Endodermal cell (in vitro differentiated cells): Measurements from ENCODE around the gene PEX7. TPM values are rescaled to one million over a fixed set of nuclear protein-coding genes. Genes with fewer than 3 reads are reported as not detected.

ENCODE experiments used
- DNase-seq: peaks from one replicate; pipeline ENCODE4 v3.0.0-alpha.2; 2017
- H3K27ac ChIP-seq: 2 replicates; pipeline ENCODE4 v1.5.1; 2013; ENCODE audit warnings: mild to moderate bottlenecking, low read depth, low read length, moderate library complexity
- H3K27me3 ChIP-seq: 2 replicates; pipeline ENCODE4 v1.6.1; 2013; ENCODE audit warnings: mild to moderate bottlenecking, low read length, moderate library complexity; ENCODE audit not compliant: insufficient read depth, control insufficient read depth, poor library complexity, severe bottlenecking
- H3K36me3 ChIP-seq: 2 replicates; pipeline ENCODE4 v1.7.0; 2013; ENCODE audit warnings: mild to moderate bottlenecking, low read length, moderate library complexity; ENCODE audit not compliant: control insufficient read depth, insufficient read depth
- H3K4me1 ChIP-seq: one replicate; pipeline ENCODE4 v1.7.0; 2013; ENCODE audit warnings: low read length; ENCODE audit not compliant: control insufficient read depth, insufficient read depth
- H3K4me3 ChIP-seq: 2 replicates; pipeline ENCODE4 v1.5.1; 2013; ENCODE audit warnings: mild to moderate bottlenecking, low read length, moderate library complexity
- H3K9ac ChIP-seq: 2 replicates; pipeline ENCODE4 v1.6.1; 2013; ENCODE audit warnings: mild to moderate bottlenecking, low read length, moderate library complexity; ENCODE audit not compliant: poor library complexity, severe bottlenecking; ENCODE audit errors: extremely low read depth
- H3K9me3 ChIP-seq: 2 replicates; pipeline ENCODE4 v1.6.1; 2013; ENCODE audit warnings: mild to moderate bottlenecking, low read length, moderate library complexity; ENCODE audit not compliant: control insufficient read depth
- H3K27ac Mint-ChIP-seq: 2 replicates; pipeline ENCODE4 v1.8.0; 2020; ENCODE audit warnings: mixed read lengths
- H3K27me3 Mint-ChIP-seq: 2 replicates; pipeline ENCODE4 v1.8.0; 2021; ENCODE audit warnings: mild to moderate bottlenecking, mixed read lengths; ENCODE audit not compliant: insufficient read depth
- H3K36me3 Mint-ChIP-seq: 2 replicates; pipeline ENCODE4 v1.8.0; 2020; ENCODE audit warnings: low read depth, mixed read lengths
- H3K4me1 Mint-ChIP-seq: 2 replicates; pipeline ENCODE4 v1.8.0; 2020; ENCODE audit warnings: mixed read lengths
- H3K4me3 Mint-ChIP-seq: 2 replicates; pipeline ENCODE4 v1.8.0; 2020; ENCODE audit warnings: mild to moderate bottlenecking, moderate library complexity, mixed read lengths
- H3K9me3 Mint-ChIP-seq: 2 replicates; pipeline ENCODE4 v1.8.0; 2020; ENCODE audit warnings: mild to moderate bottlenecking, mixed read lengths
- CTCF ChIP-seq: fragments of 200-600 bp; sonication (generic); conservative IDR thresholded peaks from 2 replicates; pipeline ENCODE4 v1.5.0; 2021; ENCODE audit warnings: antibody characterized with exemption, mild to moderate bottlenecking
- WGBS, 2 experiments: methylation state at CpG; one replicate each; pipeline versions ENCODE4 v1.1.5 to v1.1.7; 2013; ENCODE audit warnings: missing lambda C conversion rate in 2 of 2, mixed read lengths in 1 of 2; ENCODE audit not compliant: insufficient coverage in 1 of 2, insufficient read length in 1 of 2; 5-methylcytosine and 5-hydroxymethylcytosine counted together
- total RNA-seq, 2 donors: library from RNA; stranded (reverse); fragmentation: NEBNext Ultra II Directional in 1 of 2; extraction: Animal tissue kit (Norgen Biotek cat#: 25700) in 1 of 2; gene quantifications; 2 replicates in 1 of 2; 3 replicates in 1 of 2; pipeline ENCODE4 v1.2.1, GENCODE V29; 2021

PEX7 gene
- total RNA-seq, 2 donors from 2014 or later: 11.2 to 11.6 TPM

- WGBS, 2 experiments: 92 to 93% methylated on average over 4 of the region's 4 CpGs
- no peaks in the 10 kb centered on the region for H3K4me1 Mint-ChIP-seq
- no peaks in the 10 kb centered on the region for H3K27me3 Mint-ChIP-seq
- Histone ChIP-seq H3K27me3 (no peaks in the 10 kb centered on the region), H3K36me3 (no peaks in the 10 kb centered on the region), H3K9me3 (no peaks in the 10 kb centered on the region), H3K4me1 (no peaks in the 10 kb centered on the region), H3K27ac (no peak overlapping the region), H3K4me3 (no peak overlapping the region), H3K9ac (no peak overlapping the region)
- H3K36me3 Mint-ChIP-seq: no peaks in the 10 kb centered on the region
- no peak for DNase-seq
- no peak for TF ChIP-seq CTCF
- no peak overlapping the region for H3K4me3 Mint-ChIP-seq
- H3K9me3 Mint-ChIP-seq: no peaks in the 10 kb centered on the region
- no peak overlapping the region for H3K27ac Mint-ChIP-seq
Observed at GRCh38 chr6:136864676-136865075, 42.3 kb downstream of the PEX7 start.

GRCh38 chr6:136866872-136867416 is 44.6 kb downstream of the PEX7 start:
- 96% methylated on average over 4 of the region's 4 CpGs; no CpG with 5 or more reads in 1 of the 2 experiments for WGBS, 2 experiments
- H3K27me3 Mint-ChIP-seq: no peaks in the 10 kb centered on the region
- no peak overlapping the region for H3K4me3 ChIP-seq
- no peak overlapping the region for H3K4me3 Mint-ChIP-seq
- H3K9me3 Mint-ChIP-seq: no peaks in the 10 kb centered on the region
- TF ChIP-seq CTCF: no peak
- H3K36me3 Mint-ChIP-seq: no peaks in the 10 kb centered on the region
- no peak for DNase-seq
- H3K4me1 Mint-ChIP-seq: no peaks in the 10 kb centered on the region
- no peak overlapping the region for H3K27ac Mint-ChIP-seq
- no peak overlapping the region for H3K27ac ChIP-seq
- no peaks in the 10 kb centered on the region for H3K4me1 ChIP-seq
- no peaks in the 10 kb centered on the region for H3K27me3 ChIP-seq
- no peaks in the 10 kb centered on the region for H3K36me3 ChIP-seq
- no peaks in the 10 kb centered on the region for H3K9me3 ChIP-seq
- no peak overlapping the region for H3K9ac ChIP-seq

GRCh38 chr6:136869451-136869850 is 47.1 kb downstream of the PEX7 start:
- WGBS, 2 experiments: 97 to 100% methylated on average over 1 to 2 of the region's 2 CpGs
- Mint-ChIP-seq H3K4me1 (no peaks in the 10 kb centered on the region), H3K9me3 (peaks cover 18% of the 10 kb centered on the region)

More at GRCh38 chr6:136869451-136869850, 47.1 kb downstream of the PEX7 start:
- Histone ChIP-seq H3K9me3 (peaks cover 22% of the 10 kb centered on the region), H3K27ac (no peak overlapping the region), H3K9ac (no peak overlapping the region), H3K27me3 (no peaks in the 10 kb centered on the region), H3K36me3 (peaks cover 18% of the 10 kb centered on the region), H3K4me3 (no peak overlapping the region), H3K4me1 (no peaks in the 10 kb centered on the region)
- TF ChIP-seq CTCF: no peak
- H3K27ac Mint-ChIP-seq: no peak overlapping the region
- DNase-seq: no peak
- H3K36me3 Mint-ChIP-seq: peaks cover 19% of the 10 kb centered on the region
- no peak overlapping the region for H3K4me3 Mint-ChIP-seq
- no peaks in the 10 kb centered on the region for H3K27me3 Mint-ChIP-seq
